SW480 (cell line): Measurements from ENCODE around the gene PAGE3.

ENCODE experiments used
- DNase-seq: peaks from one replicate; pipeline ENCODE4 v3.0.0-alpha.2; 2016; ENCODE audit warnings: low spot score

Gene PAGE3

GRCh38 chrX:55264816-55265215 lies at the start of gene PAGE3:
TSS of gene PAGE3 (minus strand) at chrX:55264916. CDS start at chrX:55263903, 1,013 bp downstream.
- no peak for DNase-seq

GRCh38 chrX:55312655-55313054 lies 47.9 kb upstream of the PAGE3 start:
- no peak for DNase-seq

GRCh38 chrX:55290963-55291362 lies 26.2 kb upstream of the PAGE3 start:
- no peak for DNase-seq

GRCh38 chrX:55279832-55280231 lies 15.1 kb upstream of the PAGE3 start:
- no peak for DNase-seq

GRCh38 chrX:55260806-55261205 lies 3.9 kb downstream of the PAGE3 start:
- no peak for DNase-seq

GRCh38 chrX:55253528-55253927 lies 11.2 kb downstream of the PAGE3 start:
- no peak for DNase-seq

GRCh38 chrX:55240788-55241340 lies 23.9 kb downstream of the PAGE3 start:
- no peak for DNase-seq

- no peak for DNase-seq
Measured at GRCh38 chrX:55220119-55220794, 44.5 kb downstream of the PAGE3 start, which contains the start of gene PAGE5. TSS of gene PAGE5 (plus strand) at chrX:55220346. CDS start at chrX:55221383, 1,037 bp downstream.

GRCh38 chrX:55213381-55213780 lies 51.3 kb downstream of the PAGE3 start:
- DNase-seq = no peak

GRCh38 chrX:55210931-55211677 lies 53.6 kb downstream of the PAGE3 start:
- DNase-seq = peak; percentile 1
